RWPE2 (cell line): ENCODE results near the gene CCDC9B.

Source experiments
- ATAC-seq: fragments of 200-7000 bp; cut with Tn5 transposase; 3 replicates; pipeline ENCODE4 v1.9.1; 2021; ENCODE audit warnings: low read depth
- DNase-seq: peaks from one replicate; pipeline ENCODE4 v3.0.0-alpha.2; 2020; ENCODE audit warnings: low spot score
- H3K27ac ChIP-seq: fragments of 450-650 bp; 2 replicates; pipeline ENCODE4 v1.5.1; 2017; ENCODE audit warnings: mild to moderate bottlenecking; ENCODE audit not compliant: poor library complexity, severe bottlenecking
- H3K27me3 ChIP-seq: fragments of 250-450 bp; sonication (Bioruptor Pico); 2 replicates; pipeline ENCODE4 v1.5.1; 2021; ENCODE audit warnings: mild to moderate bottlenecking, moderate library complexity; ENCODE audit not compliant: insufficient read depth, poor library complexity, severe bottlenecking
- H3K36me3 ChIP-seq: fragments of 250-450 bp; sonication (Bioruptor Pico); 2 replicates; pipeline ENCODE4 v1.5.1; 2020; ENCODE audit warnings: low read depth, mild to moderate bottlenecking, moderate library complexity
- H3K4me1 ChIP-seq: fragments of 250-450 bp; sonication (Bioruptor Pico); 2 replicates; pipeline ENCODE4 v1.5.1; 2021; ENCODE audit warnings: mild to moderate bottlenecking, moderate library complexity; ENCODE audit not compliant: insufficient read depth, poor library complexity, severe bottlenecking
- H3K4me3 ChIP-seq: fragments of 250-450 bp; sonication (Bioruptor Pico); 2 replicates; pipeline ENCODE4 v1.5.1; 2021; ENCODE audit warnings: mild to moderate bottlenecking, moderate library complexity; ENCODE audit not compliant: severe bottlenecking
- H3K9me3 ChIP-seq: fragments of 250-450 bp; sonication (Bioruptor Pico); 2 replicates; pipeline ENCODE4 v1.5.1; 2021; ENCODE audit warnings: mild to moderate bottlenecking, moderate library complexity; ENCODE audit not compliant: severe bottlenecking
- TF ChIP-seq, protein P1 (sequence below): fragments of 450-650 bp; IDR thresholded peaks from one replicate; pipeline ENCODE4 v1.5.1; 2017; ENCODE audit warnings: mild to moderate bottlenecking, moderate library complexity; ENCODE audit not compliant: poor library complexity, severe bottlenecking

CCDC9B gene

DNA sequence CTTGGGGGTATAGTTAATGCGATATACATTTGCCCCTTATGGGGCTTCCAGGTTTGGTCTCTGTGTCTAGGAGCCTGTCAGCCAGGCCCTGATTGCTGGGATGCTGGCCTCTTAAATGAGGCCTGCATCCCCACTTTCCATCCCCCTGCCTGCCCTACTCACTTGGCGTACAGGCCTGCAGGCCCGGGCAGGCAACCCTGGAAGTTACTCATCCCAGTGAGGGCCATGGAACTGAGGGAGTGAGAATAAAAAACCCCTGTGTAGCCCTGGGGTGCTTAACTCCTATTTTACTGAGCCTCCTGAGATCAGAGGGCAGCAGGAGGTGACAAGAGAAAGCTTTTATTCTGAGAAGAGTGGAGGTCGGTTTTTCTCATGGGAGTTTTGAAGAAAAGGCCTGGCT, 19.3 kb upstream of the CCDC9B start:
- H3K36me3 ChIP-seq = no peaks in the 10 kb centered on the region
- H3K27ac ChIP-seq = peak overlapping the region; percentile 43
- no peak overlapping the region for H3K4me3 ChIP-seq
- TF ChIP-seq, protein P1, sequence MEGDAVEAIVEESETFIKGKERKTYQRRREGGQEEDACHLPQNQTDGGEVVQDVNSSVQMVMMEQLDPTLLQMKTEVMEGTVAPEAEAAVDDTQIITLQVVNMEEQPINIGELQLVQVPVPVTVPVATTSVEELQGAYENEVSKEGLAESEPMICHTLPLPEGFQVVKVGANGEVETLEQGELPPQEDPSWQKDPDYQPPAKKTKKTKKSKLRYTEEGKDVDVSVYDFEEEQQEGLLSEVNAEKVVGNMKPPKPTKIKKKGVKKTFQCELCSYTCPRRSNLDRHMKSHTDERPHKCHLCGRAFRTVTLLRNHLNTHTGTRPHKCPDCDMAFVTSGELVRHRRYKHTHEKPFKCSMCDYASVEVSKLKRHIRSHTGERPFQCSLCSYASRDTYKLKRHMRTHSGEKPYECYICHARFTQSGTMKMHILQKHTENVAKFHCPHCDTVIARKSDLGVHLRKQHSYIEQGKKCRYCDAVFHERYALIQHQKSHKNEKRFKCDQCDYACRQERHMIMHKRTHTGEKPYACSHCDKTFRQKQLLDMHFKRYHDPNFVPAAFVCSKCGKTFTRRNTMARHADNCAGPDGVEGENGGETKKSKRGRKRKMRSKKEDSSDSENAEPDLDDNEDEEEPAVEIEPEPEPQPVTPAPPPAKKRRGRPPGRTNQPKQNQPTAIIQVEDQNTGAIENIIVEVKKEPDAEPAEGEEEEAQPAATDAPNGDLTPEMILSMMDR = no peak
- peaks cover 20% of the 10 kb centered on the region for H3K4me1 ChIP-seq
- ATAC-seq (peak; percentile 71), DNase-seq (peak; percentile 83)
- no peaks in the 10 kb centered on the region for H3K27me3 ChIP-seq
- no peaks in the 10 kb centered on the region for H3K9me3 ChIP-seq

GRCh38 chr15:40358471-40359353, 18.0 kb upstream of the CCDC9B start:
- peak; percentile 9; the same call in 2 of the 3 replicates for ATAC-seq

GRCh38 chr15:40357723-40358470, 17.2 kb upstream of the CCDC9B start, which contains the start of gene DISP2:
Gene DISP2 (plus strand): TSS chr15:40358219. CDS start chr15:40358322, 103 bp downstream.
- peak; percentile 77 for ATAC-seq
- no peaks in the 10 kb centered on the region for H3K9me3 ChIP-seq
- H3K27me3 ChIP-seq = no peaks in the 10 kb centered on the region
- peaks cover 20% of the 10 kb centered on the region for H3K4me1 ChIP-seq
- peak within 1 kb of the TSS; percentile 43 for H3K27ac ChIP-seq
- TF ChIP-seq, protein P1 = no peak
- H3K36me3 ChIP-seq = no peaks in the 10 kb centered on the region
- DNase-seq = peak; percentile 86
- peak within 1 kb of the TSS; percentile 38 for H3K4me3 ChIP-seq

More at GRCh38 chr15:40358471-40359353, 18.0 kb upstream of the CCDC9B start:
- Histone ChIP-seq H3K27ac (peak overlapping the region; percentile 43), H3K36me3 (no peaks in the 10 kb centered on the region), H3K27me3 (no peaks in the 10 kb centered on the region), H3K4me1 (peaks cover 20% of the 10 kb centered on the region), H3K9me3 (no peaks in the 10 kb centered on the region), H3K4me3 (peak overlapping the region; percentile 38)
- TF ChIP-seq, protein P1 = peak; percentile 34
- DNase-seq = peak; percentile 80

- Histone ChIP-seq H3K9me3 (no peaks in the 10 kb centered on the region), H3K36me3 (no peaks in the 10 kb centered on the region), H3K4me1 (peaks cover 20% of the 10 kb centered on the region), H3K27me3 (no peaks in the 10 kb centered on the region), H3K27ac (no peak overlapping the region), H3K4me3 (no peak overlapping the region)
- no peak for ATAC-seq
- TF ChIP-seq, protein P1 = no peak
- DNase-seq = no peak
Observed at GRCh38 chr15:40357246-40357645, 16.5 kb upstream of the CCDC9B start.
